Transverse colon (tissue), 3 donors: ENCODE measurements around the gene PTF1A.

ENCODE experiments used
- POLR2A ChIP-seq: fragments of 450-650 bp; IDR thresholded peaks from one replicate; pipeline ENCODE4 v1.6.1; 2016; ENCODE audit warnings: antibody characterized with exemption, mild to moderate bottlenecking, moderate library complexity
- POLR2AphosphoS5 ChIP-seq, 3 donors: sonication (generic); formaldehyde crosslinking; IDR thresholded peaks; one replicate each; pipeline ENCODE4 v1.6.1; 2016; ENCODE audit warnings: antibody characterized with exemption in 3 of 3

- TF ChIP-seq POLR2AphosphoS5 (IDR thresholded peaks at IDR 0.05) (no peak), POLR2A (no peak)
Measured at GRCh38 chr10:23190872-23191763, 994 bp upstream of the PTF1A start.
